Activated CD8-positive, alpha-beta memory T cell treated with anti-CD3 and anti-CD28 coated beads for 36 hours (primary cell): ENCODE data around the gene AKR1B1. TPM values are rescaled to one million over a fixed set of nuclear protein-coding genes. Genes with fewer than 3 reads are reported as not detected.

Experiments
- CTCF ChIA-PET: fragments of 350-600 bp; sonication (Branson Sonifier 250); formaldehyde crosslinking; loops from one replicate; lab custom pipeline; 2021; ENCODE audit warnings: antibody characterized with exemption; lab: Charles Lee
- POLR2A ChIA-PET: fragments of 350-600 bp; sonication (Branson Sonifier 250); formaldehyde crosslinking; loops from one replicate; lab custom pipeline; 2021; ENCODE audit warnings: antibody characterized with exemption; lab: Charles Lee
- total RNA-seq, 2 experiments: library from RNA; stranded (reverse); gene quantifications; one replicate each; pipeline ENCODE4 v1.2.3, GENCODE V29; 2021

The AKR1B1 gene
- total RNA-seq, 2 experiments from 2014 or later = 122 TPM

GRCh38 chr7:134432296-134433152, 26.4 kb downstream of the AKR1B1 start:
- CTCF ChIA-PET = interaction anchor here (0.7 to 3.4 kb wide), 25 partner anchors 8 to 738 kb away, joined by 3 to 22 read pairs (median 3); partner anchors contain the start of genes AKR1B1, AKR1B15 and CYREN
- POLR2A ChIA-PET = interaction anchor here (1.2 kb wide), 1 partner anchor 26 kb away, joined by 3 read pairs; no protein-coding TSS in a partner anchor

GRCh38 chr7:134431815-134432214, 27.1 kb downstream of the AKR1B1 start:
- CTCF ChIA-PET = interaction anchor here (0.7 to 3.4 kb wide), 16 partner anchors 14 to 320 kb away, joined by 3 to 22 read pairs (median 3); partner anchors contain the start of genes AKR1B1 and AKR1B15
- POLR2A ChIA-PET = no interaction called here

- CTCF ChIA-PET = interaction anchor here (0.7 kb wide), 1 partner anchor 567 kb away, joined by 3 read pairs; no protein-coding TSS in a partner anchor
- POLR2A ChIA-PET = no interaction called here
Observed at GRCh38 chr7:134429481-134429880, 29.4 kb downstream of the AKR1B1 start.

- ChIA-PET CTCF (no interaction called here), POLR2A (no interaction called here)
Observed at GRCh38 chr7:134428942-134429341, 30.0 kb downstream of the AKR1B1 start.

- ChIA-PET CTCF (no interaction called here), POLR2A (no interaction called here)
Observed at GRCh38 chr7:134427896-134428295, 31.0 kb downstream of the AKR1B1 start.

- CTCF ChIA-PET = interaction anchor here (1.4 kb wide), 1 partner anchor 33 kb away, joined by 4 read pairs; the partner anchor contains the start of gene AKR1B1
Observed at GRCh38 chr7:134425777-134426176, 33.1 kb downstream of the AKR1B1 start.

GRCh38 chr7:134422638-134423037, 36.3 kb downstream of the AKR1B1 start:
- ChIA-PET CTCF (no interaction called here), POLR2A (no interaction called here)

More at GRCh38 chr7:134425777-134426176, 33.1 kb downstream of the AKR1B1 start:
- POLR2A ChIA-PET = no interaction called here

GRCh38 chr7:134422008-134422407, 36.9 kb downstream of the AKR1B1 start:
- CTCF ChIA-PET = no interaction called here
- POLR2A ChIA-PET = no interaction called here

GRCh38 chr7:134420424-134421125, 38.3 kb downstream of the AKR1B1 start:
- ChIA-PET CTCF (no interaction called here), POLR2A (no interaction called here)

GRCh38 chr7:134419875-134420274, 39.0 kb downstream of the AKR1B1 start:
- ChIA-PET CTCF (no interaction called here), POLR2A (no interaction called here)

GRCh38 chr7:134419085-134419484, 39.8 kb downstream of the AKR1B1 start:
- ChIA-PET POLR2A (no interaction called here), CTCF (no interaction called here)

GRCh38 chr7:134415700-134416099, 43.2 kb downstream of the AKR1B1 start:
- ChIA-PET POLR2A (no interaction called here), CTCF (no interaction called here)

- CTCF ChIA-PET = no interaction called here
- POLR2A ChIA-PET = no interaction called here
Observed at GRCh38 chr7:134414109-134414508, 44.8 kb downstream of the AKR1B1 start.

GRCh38 chr7:134407311-134407710, 51.6 kb downstream of the AKR1B1 start:
- CTCF ChIA-PET = interaction anchor here (1.9 kb wide), 1 partner anchor 26 kb away, joined by 4 read pairs; no protein-coding TSS in a partner anchor
- POLR2A ChIA-PET = no interaction called here

GRCh38 chr7:134406431-134406830, 52.5 kb downstream of the AKR1B1 start:
- CTCF ChIA-PET = interaction anchor here (1.9 kb wide), 1 partner anchor 26 kb away, joined by 4 read pairs; no protein-coding TSS in a partner anchor
- POLR2A ChIA-PET = no interaction called here

GRCh38 chr7:134405299-134405698, 53.6 kb downstream of the AKR1B1 start:
- CTCF ChIA-PET = no interaction called here
- POLR2A ChIA-PET = no interaction called here

- POLR2A ChIA-PET = no interaction called here
- CTCF ChIA-PET = interaction anchor here (1.1 kb wide), 1 partner anchor 29 kb away, joined by 3 read pairs; no protein-coding TSS in a partner anchor
Observed at GRCh38 chr7:134403062-134403461, 55.8 kb downstream of the AKR1B1 start.

GRCh38 chr7:134400859-134401258, 58.0 kb downstream of the AKR1B1 start:
- CTCF ChIA-PET = no interaction called here

GRCh38 chr7:134396031-134396430, 62.9 kb downstream of the AKR1B1 start:
- CTCF ChIA-PET = interaction anchor here (0.6 kb wide), 1 partner anchor 75 kb away, joined by 3 read pairs; no protein-coding TSS in a partner anchor
- POLR2A ChIA-PET = no interaction called here

More at GRCh38 chr7:134400859-134401258, 58.0 kb downstream of the AKR1B1 start:
- POLR2A ChIA-PET = no interaction called here

GRCh38 chr7:134395604-134396003, 63.3 kb downstream of the AKR1B1 start:
- CTCF ChIA-PET = no interaction called here

More at GRCh38 chr7:134395604-134396003, 63.3 kb downstream of the AKR1B1 start:
- POLR2A ChIA-PET = no interaction called here
